D721Med (cell line): Measurements from ENCODE around the gene ELF5.

ENCODE experiments used
- DNase-seq: peaks from one replicate; pipeline ENCODE4 v3.0.0; 2011; ENCODE audit warnings: low spot score; ENCODE audit not compliant: insufficient read length
- FAIRE-seq: peaks from 2 replicates; lab custom pipeline; 2011; peaks lifted over from hg19 to GRCh38; lab: Jason Lieb, UNC
- TF ChIP-seq, protein P1 (sequence below): IDR thresholded peaks from 2 replicates; pipeline ENCODE4 v1.5.1; 2012; ENCODE audit warnings: mild to moderate bottlenecking, control low read depth; ENCODE audit not compliant: insufficient read depth; ENCODE audit errors: missing control alignments

The ELF5 gene

DNA sequence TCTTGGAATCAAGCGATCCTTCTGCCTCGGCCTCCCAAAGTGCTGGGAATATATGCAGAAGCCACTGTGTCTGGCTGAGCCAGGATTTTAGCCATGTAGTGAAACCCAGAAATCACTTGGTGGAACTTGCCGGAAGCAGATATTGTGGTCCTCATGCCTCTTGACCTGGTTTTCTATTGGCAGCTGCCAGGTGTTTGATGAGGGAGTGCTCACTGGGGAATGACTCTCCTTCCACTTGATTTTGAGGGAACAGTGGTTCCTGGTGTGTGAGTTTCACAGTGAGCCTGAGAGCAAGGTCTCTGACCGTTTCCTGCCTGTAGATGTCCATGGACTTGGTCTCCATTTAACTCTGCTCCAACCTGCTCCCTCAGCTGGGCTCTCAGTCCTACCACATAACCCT is 34.7 kb upstream of the ELF5 start:
- FAIRE-seq (no peak), DNase-seq (no peak)
- TF ChIP-seq, protein P1, sequence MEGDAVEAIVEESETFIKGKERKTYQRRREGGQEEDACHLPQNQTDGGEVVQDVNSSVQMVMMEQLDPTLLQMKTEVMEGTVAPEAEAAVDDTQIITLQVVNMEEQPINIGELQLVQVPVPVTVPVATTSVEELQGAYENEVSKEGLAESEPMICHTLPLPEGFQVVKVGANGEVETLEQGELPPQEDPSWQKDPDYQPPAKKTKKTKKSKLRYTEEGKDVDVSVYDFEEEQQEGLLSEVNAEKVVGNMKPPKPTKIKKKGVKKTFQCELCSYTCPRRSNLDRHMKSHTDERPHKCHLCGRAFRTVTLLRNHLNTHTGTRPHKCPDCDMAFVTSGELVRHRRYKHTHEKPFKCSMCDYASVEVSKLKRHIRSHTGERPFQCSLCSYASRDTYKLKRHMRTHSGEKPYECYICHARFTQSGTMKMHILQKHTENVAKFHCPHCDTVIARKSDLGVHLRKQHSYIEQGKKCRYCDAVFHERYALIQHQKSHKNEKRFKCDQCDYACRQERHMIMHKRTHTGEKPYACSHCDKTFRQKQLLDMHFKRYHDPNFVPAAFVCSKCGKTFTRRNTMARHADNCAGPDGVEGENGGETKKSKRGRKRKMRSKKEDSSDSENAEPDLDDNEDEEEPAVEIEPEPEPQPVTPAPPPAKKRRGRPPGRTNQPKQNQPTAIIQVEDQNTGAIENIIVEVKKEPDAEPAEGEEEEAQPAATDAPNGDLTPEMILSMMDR, result no peak

DNA sequence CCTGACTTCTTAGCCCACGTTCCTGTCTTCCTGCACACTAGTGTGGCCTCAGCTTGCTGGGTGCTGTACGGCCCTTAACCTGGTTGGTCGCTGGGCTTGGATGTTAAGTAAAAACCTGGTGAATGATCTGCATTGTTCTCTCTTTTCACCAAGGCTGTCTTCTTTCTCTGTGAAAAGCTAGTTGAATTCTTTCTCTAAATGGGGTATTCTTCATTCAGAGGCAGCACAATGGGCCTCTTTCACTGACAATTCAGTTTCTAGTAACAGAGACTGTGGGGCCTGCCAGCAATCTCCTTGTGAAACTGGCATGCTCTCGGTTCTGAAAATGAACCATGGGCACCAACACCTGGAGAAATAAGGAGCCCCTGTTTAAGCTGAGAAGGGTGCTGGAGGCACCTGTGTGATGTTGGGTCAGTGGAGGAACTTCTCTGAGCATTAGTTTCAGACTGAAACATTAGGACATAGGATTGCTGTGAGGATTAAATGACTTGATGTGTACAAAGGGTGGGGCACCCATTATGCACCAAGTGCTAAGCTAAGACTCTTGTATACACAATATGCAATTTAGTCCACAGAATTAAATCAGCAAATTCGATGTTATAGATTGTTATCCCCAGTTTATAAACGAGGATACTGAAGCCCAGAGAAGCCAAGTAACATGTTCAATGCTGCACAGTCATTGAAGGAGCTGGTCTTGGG is 33.1 kb upstream of the ELF5 start:
- no peak for FAIRE-seq
- TF ChIP-seq, protein P1, result no peak
- no peak for DNase-seq

DNA sequence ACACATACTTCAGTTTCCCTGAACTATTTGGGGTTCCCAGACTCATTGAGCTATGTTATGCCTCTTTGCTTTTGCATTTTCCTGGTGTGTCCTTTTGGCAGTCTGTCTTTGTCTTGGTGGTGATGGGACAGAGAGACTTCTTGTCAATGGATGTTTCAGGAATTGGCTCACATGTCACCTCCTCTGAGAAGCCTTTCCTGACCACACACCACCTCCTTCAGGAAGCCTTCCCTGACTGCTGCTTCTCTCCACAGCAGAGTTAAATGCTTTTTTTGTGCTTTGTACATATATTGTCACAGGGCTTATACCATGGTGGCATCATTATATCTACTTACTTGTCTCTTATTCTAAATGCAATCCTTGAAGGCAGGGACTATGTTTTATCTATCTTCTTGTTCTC is 28.5 kb upstream of the ELF5 start:
- TF ChIP-seq, protein P1, result no peak
- DNase-seq (no peak), FAIRE-seq (no peak)

DNA sequence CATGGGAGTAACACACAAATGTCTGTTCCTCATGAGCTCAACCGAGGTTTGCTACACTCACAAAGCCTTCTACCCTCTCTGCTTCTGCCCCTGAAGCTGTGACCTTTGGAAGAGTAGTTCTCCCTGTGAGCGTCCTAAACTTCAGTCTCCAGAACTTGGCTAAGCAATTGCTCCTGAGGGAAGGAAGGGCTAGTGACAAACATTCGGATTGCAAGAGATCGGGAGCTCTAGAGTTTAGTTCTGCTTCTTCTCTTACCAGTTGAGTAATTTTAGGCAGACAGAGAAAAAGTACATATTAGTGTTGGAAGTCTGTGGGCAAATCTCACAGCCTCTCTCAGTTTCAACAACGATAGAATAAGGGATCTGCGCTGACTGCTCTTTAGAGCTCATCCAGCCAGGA is 27.3 kb upstream of the ELF5 start:
- DNase-seq (no peak), FAIRE-seq (no peak)
- TF ChIP-seq, protein P1, result no peak

DNA sequence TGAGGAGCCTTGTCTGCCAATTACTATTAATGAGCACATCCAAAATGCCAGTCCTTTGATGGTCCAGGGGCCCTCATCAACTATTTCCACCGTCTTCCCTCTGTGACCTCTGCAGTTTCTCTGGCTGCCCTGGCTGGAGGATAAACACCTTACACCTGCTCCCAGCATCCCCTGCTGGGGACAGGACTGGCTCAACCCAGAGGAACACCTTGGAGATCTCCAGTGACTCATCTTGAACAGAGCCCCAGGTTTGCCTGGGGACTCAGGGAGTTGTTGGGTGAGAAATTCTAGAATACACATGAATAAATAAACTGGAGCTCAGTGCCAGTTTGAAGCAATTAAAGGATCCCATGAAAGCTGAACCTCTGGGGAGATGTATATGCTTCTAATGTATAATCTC is 24.0 kb upstream of the ELF5 start:
- no peak for FAIRE-seq
- DNase-seq, result no peak
- TF ChIP-seq, protein P1, result no peak

DNA sequence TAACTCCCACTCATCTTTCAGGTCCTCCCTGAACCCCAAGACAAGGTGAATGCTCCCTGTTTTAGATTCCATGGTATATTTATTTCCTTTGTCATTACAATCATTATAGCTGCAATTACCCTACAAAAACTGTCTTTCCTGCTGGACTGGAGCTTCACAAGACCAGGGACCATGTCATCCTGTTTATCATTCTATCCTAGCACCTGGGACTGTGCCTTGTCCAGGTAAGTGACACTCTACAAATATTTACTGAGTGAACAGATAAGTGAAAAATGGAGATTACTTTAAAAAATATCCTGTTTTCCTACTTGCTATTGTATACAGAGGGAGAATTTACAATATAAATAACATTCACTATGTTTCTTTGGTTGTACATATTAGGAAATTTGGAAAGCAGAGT is 22.5 kb upstream of the ELF5 start:
- TF ChIP-seq, protein P1, result no peak
- DNase-seq, result no peak
- FAIRE-seq, result no peak

DNA sequence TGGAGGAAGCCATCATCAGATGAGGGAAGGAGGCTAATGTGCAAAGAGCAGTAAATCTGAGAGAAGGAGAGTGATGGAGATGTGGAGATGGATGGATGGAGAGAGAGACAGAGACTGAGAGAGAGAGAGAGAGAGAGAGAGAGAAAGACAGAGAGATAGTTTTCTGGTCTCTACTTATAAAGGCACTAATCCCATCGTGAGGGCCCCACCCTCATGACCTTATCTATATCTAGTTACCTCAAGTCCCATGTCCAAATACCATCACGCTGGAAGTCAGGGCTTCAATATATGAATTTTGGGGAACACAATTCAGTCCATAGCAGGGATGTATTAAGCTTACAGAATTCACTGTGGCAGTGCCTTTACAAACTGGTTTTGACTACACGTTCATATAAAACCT is 21.2 kb upstream of the ELF5 start:
- TF ChIP-seq, protein P1, result no peak
- DNase-seq (no peak), FAIRE-seq (no peak)
